ENCODE results near the gene MBNL1. TPM values are rescaled to one million over a fixed set of nuclear protein-coding genes. Genes with fewer than 3 reads are reported as not detected.
A peak's percentile ranks its signal among the peaks of the same experiment; 100 is the strongest.

MBNL1 gene
- total and polyA plus RNA-seq, 5 donors: 52.7 to 160 (median 149) TPM

GRCh38 chr3:152469248-152470025 lies 200.7 kb downstream of the MBNL1 start:
- DNase-seq (no peak), ATAC-seq (no peak)
- intact Hi-C loops (cut with DNase I): loop anchor here in 3 of 4 donors (5.0 to 10.0 kb wide), 3 partner anchors 53 to 105 kb away; no protein-coding TSS in a partner anchor

GRCh38 chr3:152470095-152470494 lies 201.4 kb downstream of the MBNL1 start:
- DNase-seq (no peak), ATAC-seq (no peak)
- intact Hi-C loops (cut with DNase I): loop anchor here in 3 of 4 donors (5.0 to 10.0 kb wide), 3 partner anchors 52 to 105 kb away; no protein-coding TSS in a partner anchor
- Histone ChIP-seq H3K4me3 (ENCODE audit: low read length) (no peak overlapping the region), H3K9me3 (ENCODE audit: control insufficient read depth, low read length) (no peaks in the 10 kb centered on the region), H3K4me1 (ENCODE audit: control insufficient read depth, insufficient read depth, low read length) (no peaks in the 10 kb centered on the region), H3K27me3 (ENCODE audit: control insufficient read depth, insufficient read depth) (no peaks in the 10 kb centered on the region), H3K27ac (ENCODE audit: low read length) (no peak overlapping the region)
- 88% methylated on average over 4 of the region's 4 CpGs for WGBS

More at GRCh38 chr3:152469248-152470025, 200.7 kb downstream of the MBNL1 start:
- WGBS: 89% methylated on average over 4 of the region's 4 CpGs
- Histone ChIP-seq H3K27me3 (ENCODE audit: control insufficient read depth, insufficient read depth) (no peaks in the 10 kb centered on the region), H3K27ac (ENCODE audit: low read length) (no peak overlapping the region), H3K9me3 (ENCODE audit: control insufficient read depth, low read length) (no peaks in the 10 kb centered on the region), H3K4me1 (ENCODE audit: control insufficient read depth, insufficient read depth, low read length) (no peaks in the 10 kb centered on the region), H3K4me3 (ENCODE audit: low read length) (no peak overlapping the region)

- Histone ChIP-seq H3K9me3 (ENCODE audit: control insufficient read depth, low read length) (peaks cover under 1% of the 10 kb centered on the region), H3K4me1 (ENCODE audit: control insufficient read depth, insufficient read depth, low read length) (no peaks in the 10 kb centered on the region), H3K4me3 (ENCODE audit: low read length) (no peak overlapping the region), H3K27me3 (ENCODE audit: control insufficient read depth, insufficient read depth) (no peaks in the 10 kb centered on the region), H3K27ac (ENCODE audit: low read length) (no peak overlapping the region)
- 56% methylated on average over 1 of the region's 1 CpG for WGBS
- DNase-seq (no peak), ATAC-seq (no peak)
- intact Hi-C loops (cut with DNase I): loop anchor here in 3 of 4 donors (5.0 to 10.0 kb wide), 3 partner anchors 51 to 104 kb away; no protein-coding TSS in a partner anchor
These were observed 202.2 kb downstream of the MBNL1 start for GRCh38 chr3:152470893-152471292.

- intact Hi-C loops (cut with DNase I): loop anchor here in 3 of 4 donors (5.0 to 10.0 kb wide), 3 partner anchors 50 to 103 kb away; no protein-coding TSS in a partner anchor
- 25% methylated on average over 15 of the region's 15 CpGs for WGBS
These were observed 203.3 kb downstream of the MBNL1 start for GRCh38 chr3:152471814-152472671.

GRCh38 chr3:152472672-152472954 lies 203.9 kb downstream of the MBNL1 start:
- Histone ChIP-seq H3K4me1 (ENCODE audit: control insufficient read depth, insufficient read depth, low read length) (no peaks in the 10 kb centered on the region), H3K4me3 (ENCODE audit: low read length) (no peak overlapping the region), H3K9me3 (ENCODE audit: control insufficient read depth, low read length) (peaks cover 2% of the 10 kb centered on the region), H3K27me3 (ENCODE audit: control insufficient read depth, insufficient read depth) (no peaks in the 10 kb centered on the region), H3K27ac (ENCODE audit: low read length) (no peak overlapping the region)
- WGBS: 97% methylated on average over 3 of the region's 3 CpGs
- ATAC-seq (no peak), DNase-seq (no peak)
- intact Hi-C loops (cut with DNase I): loop anchor here in 3 of 4 donors (5.0 to 10.0 kb wide), 3 partner anchors 50 to 102 kb away; no protein-coding TSS in a partner anchor

More at GRCh38 chr3:152471814-152472671, 203.3 kb downstream of the MBNL1 start:
- Histone ChIP-seq H3K4me1 (ENCODE audit: control insufficient read depth, insufficient read depth, low read length) (no peaks in the 10 kb centered on the region), H3K9me3 (ENCODE audit: control insufficient read depth, low read length) (peaks cover 2% of the 10 kb centered on the region), H3K4me3 (ENCODE audit: low read length) (peak overlapping the region; percentile 44), H3K27ac (ENCODE audit: low read length) (no peak overlapping the region), H3K27me3 (ENCODE audit: control insufficient read depth, insufficient read depth) (no peaks in the 10 kb centered on the region)
- peak; percentile 42 to 77 (median 43) for DNase-seq
- peak; percentile 73 to 82 for ATAC-seq

GRCh38 chr3:152474585-152474984 lies 205.9 kb downstream of the MBNL1 start:
- intact Hi-C loops (cut with DNase I): loop anchor here in 3 of 4 donors (5.0 to 10.0 kb wide), 3 partner anchors 48 to 100 kb away; no protein-coding TSS in a partner anchor
- Histone ChIP-seq H3K27ac (ENCODE audit: low read length) (no peak overlapping the region), H3K4me1 (ENCODE audit: control insufficient read depth, insufficient read depth, low read length) (no peaks in the 10 kb centered on the region), H3K4me3 (ENCODE audit: low read length) (no peak overlapping the region), H3K27me3 (ENCODE audit: control insufficient read depth, insufficient read depth) (no peaks in the 10 kb centered on the region), H3K9me3 (ENCODE audit: control insufficient read depth, low read length) (peaks cover 2% of the 10 kb centered on the region)
- DNase-seq: no peak
- ATAC-seq: peak; percentile 46 to 67
- 88% methylated on average over 2 of the region's 2 CpGs for WGBS

- Histone ChIP-seq H3K9me3 (ENCODE audit: control insufficient read depth, low read length) (peaks cover 2% of the 10 kb centered on the region), H3K4me3 (ENCODE audit: low read length) (no peak overlapping the region), H3K4me1 (ENCODE audit: control insufficient read depth, insufficient read depth, low read length) (no peaks in the 10 kb centered on the region), H3K27me3 (ENCODE audit: control insufficient read depth, insufficient read depth) (no peaks in the 10 kb centered on the region), H3K27ac (ENCODE audit: low read length) (no peak overlapping the region)
- intact Hi-C loops (cut with DNase I): loop anchor here in 3 of 4 donors (10.0 kb wide), 2 partner anchors 47 to 97 kb away; no protein-coding TSS in a partner anchor
- ATAC-seq (no peak), DNase-seq (no peak)
- WGBS: 34% methylated on average over 2 of the region's 2 CpGs
These were observed 208.7 kb downstream of the MBNL1 start for GRCh38 chr3:152477422-152477821.

- intact Hi-C loops (cut with DNase I): no loop called here
- H3K27me3 ChIP-seq (ENCODE audit: control insufficient read depth, insufficient read depth): no peaks in the 10 kb centered on the region
- H3K9me3 ChIP-seq (ENCODE audit: control insufficient read depth, low read length): peaks cover 2% of the 10 kb centered on the region
- no peak overlapping the region for H3K4me3 ChIP-seq (ENCODE audit: low read length)
- no peak overlapping the region for H3K27ac ChIP-seq (ENCODE audit: low read length)
- no peak for ATAC-seq
- no peaks in the 10 kb centered on the region for H3K4me1 ChIP-seq (ENCODE audit: control insufficient read depth, insufficient read depth, low read length)
- no peak for DNase-seq
- WGBS: 24% methylated on average over 2 of the region's 2 CpGs
These were observed 211.7 kb downstream of the MBNL1 start for GRCh38 chr3:152480282-152480953.

- Histone ChIP-seq H3K27ac (ENCODE audit: low read length) (no peak overlapping the region), H3K4me3 (ENCODE audit: low read length) (no peak overlapping the region), H3K9me3 (ENCODE audit: control insufficient read depth, low read length) (no peaks in the 10 kb centered on the region), H3K4me1 (ENCODE audit: control insufficient read depth, insufficient read depth, low read length) (no peaks in the 10 kb centered on the region), H3K27me3 (ENCODE audit: control insufficient read depth, insufficient read depth) (no peaks in the 10 kb centered on the region)
- DNase-seq: no peak
- intact Hi-C loops (cut with DNase I): no loop called here
- 81% methylated on average over 1 of the region's 1 CpG for WGBS
- no peak for ATAC-seq
These were observed 217.6 kb downstream of the MBNL1 start for GRCh38 chr3:152486364-152486763.

- Histone ChIP-seq H3K27ac (ENCODE audit: low read length) (no peak overlapping the region), H3K4me1 (ENCODE audit: control insufficient read depth, insufficient read depth, low read length) (no peaks in the 10 kb centered on the region), H3K27me3 (ENCODE audit: control insufficient read depth, insufficient read depth) (no peaks in the 10 kb centered on the region), H3K9me3 (ENCODE audit: control insufficient read depth, low read length) (no peaks in the 10 kb centered on the region), H3K4me3 (ENCODE audit: low read length) (no peak overlapping the region)
- ATAC-seq (no peak), DNase-seq (no peak)
- intact Hi-C loops (cut with DNase I): no loop called here
- WGBS: 63% methylated on average over 1 of the region's 1 CpG
These were observed 219.7 kb downstream of the MBNL1 start for GRCh38 chr3:152488449-152488848.
